ENCODE measurements around the gene GPR61. TPM values are rescaled to one million over a fixed set of nuclear protein-coding genes. Genes with fewer than 3 reads are reported as not detected.

Gene GPR61
- total RNA-seq, 1 experiment from 2014 or later: 0.07 TPM

DNA sequence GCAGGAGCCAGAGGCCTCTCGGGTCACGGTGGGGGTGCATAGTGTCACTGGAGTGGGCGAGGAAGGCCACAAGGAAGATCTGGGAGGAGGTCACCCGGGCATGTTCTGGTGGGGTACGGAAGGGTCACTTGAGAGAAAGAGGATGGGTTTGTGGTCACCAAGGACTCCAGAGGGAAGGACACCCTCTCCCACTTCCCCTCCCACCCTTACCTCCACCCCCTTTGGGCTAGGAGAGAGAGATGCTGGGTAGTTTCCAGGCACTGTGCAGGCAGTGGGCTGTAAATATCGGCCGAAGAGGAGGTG is 30.8 kb upstream of the GPR61 start:
- H3K4me3 ChIP-seq (ENCODE audit: low read length): peak overlapping the region; percentile 77
- H3K36me3 ChIP-seq (ENCODE audit: low read depth, low read length): no peaks in the 10 kb centered on the region
- TF ChIP-seq EZH2 (IDR thresholded peaks at IDR 0.05; ENCODE audit: low read length, unreplicated experiment): no peak
- no peak for TF ChIP-seq EZH2phosphoT487 (IDR thresholded peaks at IDR 0.05; ENCODE audit: borderline replicate concordance, low read length)
- TF ChIP-seq, protein P1, sequence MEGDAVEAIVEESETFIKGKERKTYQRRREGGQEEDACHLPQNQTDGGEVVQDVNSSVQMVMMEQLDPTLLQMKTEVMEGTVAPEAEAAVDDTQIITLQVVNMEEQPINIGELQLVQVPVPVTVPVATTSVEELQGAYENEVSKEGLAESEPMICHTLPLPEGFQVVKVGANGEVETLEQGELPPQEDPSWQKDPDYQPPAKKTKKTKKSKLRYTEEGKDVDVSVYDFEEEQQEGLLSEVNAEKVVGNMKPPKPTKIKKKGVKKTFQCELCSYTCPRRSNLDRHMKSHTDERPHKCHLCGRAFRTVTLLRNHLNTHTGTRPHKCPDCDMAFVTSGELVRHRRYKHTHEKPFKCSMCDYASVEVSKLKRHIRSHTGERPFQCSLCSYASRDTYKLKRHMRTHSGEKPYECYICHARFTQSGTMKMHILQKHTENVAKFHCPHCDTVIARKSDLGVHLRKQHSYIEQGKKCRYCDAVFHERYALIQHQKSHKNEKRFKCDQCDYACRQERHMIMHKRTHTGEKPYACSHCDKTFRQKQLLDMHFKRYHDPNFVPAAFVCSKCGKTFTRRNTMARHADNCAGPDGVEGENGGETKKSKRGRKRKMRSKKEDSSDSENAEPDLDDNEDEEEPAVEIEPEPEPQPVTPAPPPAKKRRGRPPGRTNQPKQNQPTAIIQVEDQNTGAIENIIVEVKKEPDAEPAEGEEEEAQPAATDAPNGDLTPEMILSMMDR (conservative IDR thresholded peaks at IDR 0.05; ENCODE audit: low read depth, low read length): no peak
- no peaks in the 10 kb centered on the region for H3F3A ChIP-seq (ENCODE audit: low read length, unreplicated experiment)
- ChIA-PET CTCF (no interaction called here), POLR2A (ENCODE audit: unreplicated experiment) (interaction anchor here (0.7 kb wide), 1 partner anchor 23 kb away, joined by 3 read pairs; no protein-coding TSS in a partner anchor)
- ATAC-seq (no peak), DNase-seq (no peak)
- peak overlapping the region; percentile 97 for H3K4me2 ChIP-seq (ENCODE audit: low read length)
- no peaks in the 10 kb centered on the region for H3K27me3 ChIP-seq (ENCODE audit: low read length)
- H2AFZ ChIP-seq (ENCODE audit: low read length): peak overlapping the region; percentile 97; the same call in 1 of the 2 replicates
- H3K4me1 ChIP-seq (ENCODE audit: insufficient read depth, low read length): peaks cover 6% of the 10 kb centered on the region; the same call in 1 of the 2 replicates
- no peaks in the 10 kb centered on the region for H3K9me2 ChIP-seq (replicated peaks; ENCODE audit: low read length)
- no peaks in the 10 kb centered on the region for H3K79me2 ChIP-seq (ENCODE audit: low read length)
- no peak overlapping the region for H3K9ac ChIP-seq (ENCODE audit: low read length)
- intact Hi-C loops (cut with micrococcal nuclease): no loop called here
- no peaks in the 10 kb centered on the region for H3K9me3 ChIP-seq (ENCODE audit: low read length)
- no peak overlapping the region for H3K27ac ChIP-seq (ENCODE audit: low read length)
- no TSS peak for BruUV-seq (replicated peaks)
- no peaks in the 10 kb centered on the region for H4K20me1 ChIP-seq (ENCODE audit: low read length)

DNA sequence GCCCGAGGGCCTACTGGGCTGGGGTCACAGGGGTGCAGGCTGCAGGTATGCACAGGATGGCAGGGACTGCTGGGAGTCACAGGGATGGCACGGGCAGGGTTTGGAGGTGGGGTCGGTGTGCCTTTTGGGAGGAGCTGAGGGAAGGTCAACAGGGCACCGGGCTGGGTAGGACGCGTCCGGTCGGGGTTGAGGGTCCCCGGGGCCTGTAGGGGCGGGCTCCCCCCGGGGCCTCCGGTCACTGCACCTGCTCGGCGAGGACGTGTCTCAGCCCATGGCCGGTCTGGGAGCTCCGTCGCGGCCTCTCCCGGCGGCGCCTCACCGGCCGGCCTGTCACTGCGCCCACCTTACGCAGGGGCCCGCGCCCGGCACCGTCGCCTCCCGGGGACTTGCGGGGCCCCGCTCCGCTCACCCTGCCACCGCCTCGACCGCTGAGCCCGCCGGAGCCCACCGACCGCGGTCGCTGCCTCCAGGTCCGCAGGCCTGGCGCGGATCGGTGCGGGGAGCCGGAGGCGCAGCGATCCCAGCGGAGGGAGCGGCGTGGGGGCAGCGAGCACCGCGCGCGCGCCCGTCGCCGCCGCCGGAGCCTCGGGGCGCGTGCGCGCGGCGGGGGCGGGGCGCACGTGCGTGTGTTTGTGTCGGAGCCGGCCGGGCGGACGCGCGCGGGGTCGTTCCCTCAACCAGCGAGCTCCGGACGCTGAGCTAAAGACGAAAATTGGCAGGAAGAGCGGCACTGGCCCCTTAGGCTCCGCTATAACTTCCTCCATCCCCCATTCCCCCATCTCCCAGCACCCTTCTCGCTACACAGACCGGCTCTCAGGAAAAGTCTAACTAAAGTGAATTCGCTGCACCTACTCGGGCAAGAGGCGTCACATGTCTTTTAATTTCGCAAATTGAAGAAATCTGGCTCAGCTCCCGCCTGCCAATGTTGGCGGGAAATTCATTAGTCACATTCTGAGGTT is 30.2 kb upstream of the GPR61 start, which contains the start of gene AMIGO1:
AMIGO1 (minus strand) TSS at position 552 of the 959 bp plus-strand sequence. CDS start 815 bp downstream, outside the sequence.
- H3K4me3 ChIP-seq (ENCODE audit: low read length): peak within 1 kb of the TSS; percentile 77
- no TSS peak for BruUV-seq (replicated peaks)
- POLR2A ChIA-PET (ENCODE audit: unreplicated experiment): interaction anchor here (0.8 kb wide), 1 partner anchor 26 kb away, joined by 3 read pairs; the partner anchor contains the start of gene ATXN7L2
- peaks cover 6% of the 10 kb centered on the region; the same call in 1 of the 2 replicates for H3K4me1 ChIP-seq (ENCODE audit: insufficient read depth, low read length)
- H3F3A ChIP-seq (ENCODE audit: low read length, unreplicated experiment): no peaks in the 10 kb centered on the region
- H2AFZ ChIP-seq (ENCODE audit: low read length): peak within 1 kb of the TSS; percentile 97
- DNase-seq (peak; percentile 49), ATAC-seq (peak; percentile 69)
- H3K27ac ChIP-seq (ENCODE audit: low read length): no peak within 1 kb of the TSS
- CTCF ChIA-PET: interaction anchor here (0.5 kb wide), 1 partner anchor 140 kb away, joined by 3 read pairs; no protein-coding TSS in a partner anchor
- peak within 1 kb of the TSS; percentile 97 for H3K4me2 ChIP-seq (ENCODE audit: low read length)
- no peaks in the 10 kb centered on the region for H3K79me2 ChIP-seq (ENCODE audit: low read length)
- TF ChIP-seq EZH2phosphoT487 (IDR thresholded peaks at IDR 0.05; ENCODE audit: borderline replicate concordance, low read length) (no peak), EZH2 (IDR thresholded peaks at IDR 0.05; ENCODE audit: low read length, unreplicated experiment) (no peak)
- TF ChIP-seq, protein P1 (conservative IDR thresholded peaks at IDR 0.05; ENCODE audit: low read depth, low read length): no peak
- intact Hi-C loops (cut with micrococcal nuclease): no loop called here
- no peaks in the 10 kb centered on the region for H4K20me1 ChIP-seq (ENCODE audit: low read length)
- no peaks in the 10 kb centered on the region for H3K36me3 ChIP-seq (ENCODE audit: low read depth, low read length)
- no peaks in the 10 kb centered on the region for H3K9me2 ChIP-seq (replicated peaks; ENCODE audit: low read length)
- no peaks in the 10 kb centered on the region for H3K27me3 ChIP-seq (ENCODE audit: low read length)
- no peaks in the 10 kb centered on the region for H3K9me3 ChIP-seq (ENCODE audit: low read length)
- H3K9ac ChIP-seq (ENCODE audit: low read length): peak within 1 kb of the TSS; percentile 40

Measured in PC-3 (cell line).